Keratinocyte (primary cell): Measurements from ENCODE around the gene GCKR.

Experiments
- CTCF ChIP-seq, 3 experiments: IDR thresholded peaks in 1 of 3; conservative IDR thresholded peaks in 1 of 3; optimal IDR thresholded peaks in 1 of 3; 2 replicates in 2 of 3; 3 replicates in 1 of 3; pipeline versions ENCODE3 to v1.5.1; 2011; ENCODE audit warnings: low read length in 3 of 3, mild to moderate bottlenecking in 3 of 3, moderate library complexity in 2 of 3, control low read depth in 1 of 3, inconsistent platforms in 1 of 3; ENCODE audit not compliant: insufficient read depth in 2 of 3; ENCODE audit errors: extremely low read depth in 1 of 3
- EZH2 ChIP-seq: IDR thresholded peaks from one replicate; pipeline ENCODE4 v1.6.1; 2012; ENCODE audit warnings: inconsistent platforms, mild to moderate bottlenecking, low read length, moderate library complexity

GRCh38 chr2:27494944-27495554 lies 1.6 kb upstream of the GCKR start, which contains the start of gene FNDC4:
- TF ChIP-seq CTCF (optimal IDR thresholded peaks at IDR 0.05 in 1 of 3, IDR thresholded peaks at IDR 0.05 in 1 of 3, conservative IDR thresholded peaks at IDR 0.05 in 1 of 3; ENCODE audit: extremely low read depth in 1 of 3, insufficient read depth in 2 of 3, low read length in 3 of 3) (no peak), EZH2 (no peak)
